K562 (cell line): ENCODE results near the gene NYNRIN. TPM values are rescaled to one million over a fixed set of nuclear protein-coding genes. Genes with fewer than 3 reads are reported as not detected.

Experiments used
- BACH1 ChIP-seq: fragments of 200-800 bp; sonication (Bioruptor generic); IDR thresholded peaks from 2 replicates; pipeline ENCODE4 v1.6.1; 2016; ENCODE audit warnings: missing genetic modification characterization, missing compliant biosample characterization
- DNMT1 ChIP-seq: fragments of 450-650 bp; IDR thresholded peaks from 2 replicates; pipeline ENCODE4 v1.6.1; 2016; ENCODE audit warnings: antibody characterized with exemption, mild to moderate bottlenecking
- GATAD2B ChIP-seq: fragments of 450-650 bp; IDR thresholded peaks from 2 replicates; pipeline ENCODE4 v1.6.1; 2017; ENCODE audit warnings: mild to moderate bottlenecking, borderline replicate concordance
- LCOR ChIP-seq: sonication (generic); formaldehyde crosslinking; IDR thresholded peaks from 2 replicates; pipeline ENCODE4 v1.8.0; 2022; ENCODE audit warnings: mild to moderate bottlenecking, missing genetic modification reagents
- MYNN ChIP-seq, 2 experiments: sonication (generic); formaldehyde crosslinking in 1 of 2; IDR thresholded peaks; 2 replicates each; pipeline versions ENCODE4 v1.5.0 to v1.6.1; 2016 to 2020; ENCODE audit warnings: antibody characterized with exemption in 1 of 2, missing genetic modification reagents in 1 of 2
- NFIC ChIP-seq: fragments of 450-650 bp; IDR thresholded peaks from 2 replicates; pipeline ENCODE4 v1.6.1; 2017; ENCODE audit warnings: mild to moderate bottlenecking, inconsistent platforms
- NFIX ChIP-seq: fragments of 250-450 bp; sonication (Bioruptor Pico); IDR thresholded peaks from 2 replicates; pipeline ENCODE4 v1.4.0; 2020; ENCODE audit warnings: low read depth, mild to moderate bottlenecking, moderate library complexity
- RNF219 ChIP-seq: fragments of 250-450 bp; sonication (Bioruptor Pico); IDR thresholded peaks from 2 replicates; pipeline ENCODE4 v1.5.0; 2022; ENCODE audit warnings: mild to moderate bottlenecking
- SMARCA4 ChIP-seq: fragments of 450-650 bp; IDR thresholded peaks from 2 replicates; pipeline ENCODE4 v1.6.1; 2016
- SP2 ChIP-seq: IDR thresholded peaks from 2 replicates; pipeline ENCODE4 v1.6.1; 2011; ENCODE audit warnings: mild to moderate bottlenecking, low read depth, low read length, moderate library complexity; ENCODE audit not compliant: poor library complexity, severe bottlenecking; ENCODE audit errors: extremely low read depth
- TAL1 ChIP-seq: fragments of 450-650 bp; IDR thresholded peaks from 2 replicates; pipeline ENCODE4 v1.6.1; 2016; ENCODE audit warnings: mild to moderate bottlenecking
- XRCC4 ChIP-seq: IDR thresholded peaks from one replicate; pipeline ENCODE4 v1.6.1; 2011; ENCODE audit not compliant: insufficient read depth, insufficient read length; ENCODE audit errors: extremely low read depth
- ZNF12 ChIP-seq: sonication (generic); formaldehyde crosslinking; IDR thresholded peaks from 2 replicates; pipeline ENCODE4 v1.4.0; 2020; ENCODE audit warnings: mild to moderate bottlenecking, missing genetic modification reagents
- ZNF785 ChIP-seq: fragments of 250-450 bp; sonication (Bioruptor Pico); IDR thresholded peaks from 2 replicates; pipeline ENCODE4 v1.4.0; 2020; ENCODE audit warnings: mild to moderate bottlenecking
- polyA plus RNA-seq, 8 experiments: library from polyadenylated mRNA; depleted of rRNA in 4 of 8; stranded (reverse) in 5 of 8; unstranded in 3 of 8; fragments of >200 nt; fragmentation: Nextera tagmentation in 2 of 8; fragmentation: Illumina TruSeq in 1 of 8; extraction: Ambion mirVana in 2 of 8; extraction: Trizol in 1 of 8; gene quantifications; 2 replicates each; pipeline versions ENCODE4 v1.2.1 to v1.2.3, GENCODE V29; 2011 to 2014; ENCODE audit warnings: inconsistent platforms in 1 of 8, missing spikeins in 1 of 8
- total RNA-seq, 7 experiments: library from RNA; depleted of rRNA in 6 of 7; stranded (reverse); fragments of >200 nt in 6 of 7; fragmentation: Illumina TruSeq in 2 of 7; extraction: Trizol in 2 of 7; gene quantifications; 2 replicates each; pipeline versions ENCODE4 v1.2.1 to v1.2.3, GENCODE V29; 2011 to 2021; ENCODE audit warnings: low replicate concordance in 1 of 7
- TF ChIP-seq, protein P1 (sequence below): fragments of 450-650 bp; IDR thresholded peaks from 2 replicates; pipeline ENCODE4 v1.6.1; 2016; ENCODE audit warnings: missing biosample characterization, missing genetic modification characterization
- TF ChIP-seq, protein P2 (sequence below): fragments of 150-350 bp; conservative IDR thresholded peaks from 2 replicates; pipeline ENCODE4 v1.6.1; 2014; ENCODE audit warnings: low read length
- TF ChIP-seq, protein P3 (sequence below): fragments of 450-650 bp; formaldehyde crosslinking; IDR thresholded peaks from 2 replicates; pipeline ENCODE4 v1.4.0; 2020; ENCODE audit warnings: mild to moderate bottlenecking, moderate library complexity
- TF ChIP-seq, protein P4 (sequence below): fragments of 250-450 bp; sonication (Bioruptor Pico); IDR thresholded peaks from 2 replicates; pipeline ENCODE4 v1.8.0; 2022; ENCODE audit warnings: moderate library complexity, mild to moderate bottlenecking, inconsistent platforms

NYNRIN gene
- total and polyA plus RNA-seq, 9 of the 15 experiments (the other 6 are each of a cell fraction or from before 2014, with no cell fraction given), result 0.04 to 1.2 (median 0.28) TPM

GRCh38 chr14:24431569-24432258 lies 32.9 kb downstream of the NYNRIN start (continued):
- TF ChIP-seq XRCC4 (no peak), ZNF12 (no peak), MYNN (IDR thresholded peaks at IDR 0.05) (peak; percentile 46; the same call in 1 of the 2 replicates), MYNN (CRISPR knock-in tag; IDR thresholded peaks at IDR 0.05) (no peak), NFIC (peak; percentile 50), SMARCA4 (no peak), SP2 (no peak), DNMT1 (no peak), BACH1 (tag) (no peak), ZNF785 (no peak), TAL1 (no peak), LCOR (CRISPR knock-in tag) (0 out of 2 replicates have a peak, but pooled peaks have one; percentile 43), GATAD2B (no peak), NFIX (CRISPR knock-in tag) (no peak), RNF219 (CRISPR knock-in tag) (no peak)
- TF ChIP-seq, protein P1, sequence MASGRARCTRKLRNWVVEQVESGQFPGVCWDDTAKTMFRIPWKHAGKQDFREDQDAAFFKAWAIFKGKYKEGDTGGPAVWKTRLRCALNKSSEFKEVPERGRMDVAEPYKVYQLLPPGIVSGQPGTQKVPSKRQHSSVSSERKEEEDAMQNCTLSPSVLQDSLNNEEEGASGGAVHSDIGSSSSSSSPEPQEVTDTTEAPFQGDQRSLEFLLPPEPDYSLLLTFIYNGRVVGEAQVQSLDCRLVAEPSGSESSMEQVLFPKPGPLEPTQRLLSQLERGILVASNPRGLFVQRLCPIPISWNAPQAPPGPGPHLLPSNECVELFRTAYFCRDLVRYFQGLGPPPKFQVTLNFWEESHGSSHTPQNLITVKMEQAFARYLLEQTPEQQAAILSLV (tag), result no peak
- TF ChIP-seq, protein P2, sequence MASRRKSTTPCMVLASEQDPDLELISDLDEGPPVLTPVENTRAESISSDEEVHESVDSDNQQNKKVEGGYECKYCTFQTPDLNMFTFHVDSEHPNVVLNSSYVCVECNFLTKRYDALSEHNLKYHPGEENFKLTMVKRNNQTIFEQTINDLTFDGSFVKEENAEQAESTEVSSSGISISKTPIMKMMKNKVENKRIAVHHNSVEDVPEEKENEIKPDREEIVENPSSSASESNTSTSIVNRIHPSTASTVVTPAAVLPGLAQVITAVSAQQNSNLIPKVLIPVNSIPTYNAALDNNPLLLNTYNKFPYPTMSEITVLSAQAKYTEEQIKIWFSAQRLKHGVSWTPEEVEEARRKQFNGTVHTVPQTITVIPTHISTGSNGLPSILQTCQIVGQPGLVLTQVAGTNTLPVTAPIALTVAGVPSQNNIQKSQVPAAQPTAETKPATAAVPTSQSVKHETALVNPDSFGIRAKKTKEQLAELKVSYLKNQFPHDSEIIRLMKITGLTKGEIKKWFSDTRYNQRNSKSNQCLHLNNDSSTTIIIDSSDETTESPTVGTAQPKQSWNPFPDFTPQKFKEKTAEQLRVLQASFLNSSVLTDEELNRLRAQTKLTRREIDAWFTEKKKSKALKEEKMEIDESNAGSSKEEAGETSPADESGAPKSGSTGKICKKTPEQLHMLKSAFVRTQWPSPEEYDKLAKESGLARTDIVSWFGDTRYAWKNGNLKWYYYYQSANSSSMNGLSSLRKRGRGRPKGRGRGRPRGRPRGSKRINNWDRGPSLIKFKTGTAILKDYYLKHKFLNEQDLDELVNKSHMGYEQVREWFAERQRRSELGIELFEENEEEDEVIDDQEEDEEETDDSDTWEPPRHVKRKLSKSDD, result no peak
- TF ChIP-seq, protein P3, sequence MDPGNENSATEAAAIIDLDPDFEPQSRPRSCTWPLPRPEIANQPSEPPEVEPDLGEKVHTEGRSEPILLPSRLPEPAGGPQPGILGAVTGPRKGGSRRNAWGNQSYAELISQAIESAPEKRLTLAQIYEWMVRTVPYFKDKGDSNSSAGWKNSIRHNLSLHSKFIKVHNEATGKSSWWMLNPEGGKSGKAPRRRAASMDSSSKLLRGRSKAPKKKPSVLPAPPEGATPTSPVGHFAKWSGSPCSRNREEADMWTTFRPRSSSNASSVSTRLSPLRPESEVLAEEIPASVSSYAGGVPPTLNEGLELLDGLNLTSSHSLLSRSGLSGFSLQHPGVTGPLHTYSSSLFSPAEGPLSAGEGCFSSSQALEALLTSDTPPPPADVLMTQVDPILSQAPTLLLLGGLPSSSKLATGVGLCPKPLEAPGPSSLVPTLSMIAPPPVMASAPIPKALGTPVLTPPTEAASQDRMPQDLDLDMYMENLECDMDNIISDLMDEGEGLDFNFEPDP (CRISPR knock-in tag), result no peak
- TF ChIP-seq, protein P4, sequence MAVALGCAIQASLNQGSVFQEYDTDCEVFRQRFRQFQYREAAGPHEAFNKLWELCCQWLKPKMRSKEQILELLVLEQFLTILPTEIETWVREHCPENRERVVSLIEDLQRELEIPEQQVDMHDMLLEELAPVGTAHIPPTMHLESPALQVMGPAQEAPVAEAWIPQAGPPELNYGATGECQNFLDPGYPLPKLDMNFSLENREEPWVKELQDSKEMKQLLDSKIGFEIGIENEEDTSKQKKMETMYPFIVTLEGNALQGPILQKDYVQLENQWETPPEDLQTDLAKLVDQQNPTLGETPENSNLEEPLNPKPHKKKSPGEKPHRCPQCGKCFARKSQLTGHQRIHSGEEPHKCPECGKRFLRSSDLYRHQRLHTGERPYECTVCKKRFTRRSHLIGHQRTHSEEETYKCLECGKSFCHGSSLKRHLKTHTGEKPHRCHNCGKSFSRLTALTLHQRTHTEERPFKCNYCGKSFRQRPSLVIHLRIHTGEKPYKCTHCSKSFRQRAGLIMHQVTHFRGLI (CRISPR knock-in tag), result no peak
